ENCODE measurements around the gene MAP2. TPM values are rescaled to one million over a fixed set of nuclear protein-coding genes. Genes with fewer than 3 reads are reported as not detected.

MAP2 gene
- total RNA-seq, 3 donors from 2014 or later: 8.2 to 18.6 (median 11.5) TPM

DNA sequence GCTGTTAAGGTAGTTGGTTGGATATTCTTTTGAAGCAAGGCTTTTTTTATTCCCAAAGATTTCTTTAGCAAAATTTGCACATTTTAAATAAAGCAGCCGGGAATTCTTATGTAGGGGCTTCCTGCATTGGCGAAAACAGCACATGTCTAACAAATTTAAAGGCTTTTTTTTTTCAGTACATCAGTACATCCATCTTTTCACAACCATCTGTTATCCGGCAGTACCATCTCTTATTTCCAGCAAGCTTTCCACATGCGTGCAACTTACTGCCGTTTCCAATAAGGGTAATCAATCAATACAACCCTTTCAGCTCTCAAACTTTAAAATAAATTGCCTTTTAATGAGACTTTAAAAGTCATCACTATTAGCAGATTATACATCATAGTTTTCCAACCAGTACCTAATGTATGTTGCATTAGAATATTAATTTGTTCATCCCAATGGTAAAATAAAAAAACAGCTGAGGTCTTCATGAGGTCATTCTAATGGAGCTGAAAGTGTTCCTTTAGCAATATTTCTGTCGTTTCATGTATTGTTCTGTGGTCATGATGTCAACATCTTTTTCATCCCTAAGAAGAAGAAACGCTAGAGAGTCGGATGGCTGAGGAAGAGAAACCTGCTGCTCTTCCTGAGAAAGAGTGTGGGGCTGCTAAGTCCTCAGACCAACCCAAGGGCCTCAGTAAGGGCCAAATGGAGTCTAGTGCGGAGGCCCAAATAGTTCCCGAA is 266.3 kb downstream of the MAP2 start:
- no peaks in the 10 kb centered on the region for H3K36me3 ChIP-seq
- TF ChIP-seq POLR2AphosphoS5 (IDR thresholded peaks at IDR 0.05) (no peak), POLR2A (IDR thresholded peaks at IDR 0.05) (no peak)
- TF ChIP-seq, protein P1, sequence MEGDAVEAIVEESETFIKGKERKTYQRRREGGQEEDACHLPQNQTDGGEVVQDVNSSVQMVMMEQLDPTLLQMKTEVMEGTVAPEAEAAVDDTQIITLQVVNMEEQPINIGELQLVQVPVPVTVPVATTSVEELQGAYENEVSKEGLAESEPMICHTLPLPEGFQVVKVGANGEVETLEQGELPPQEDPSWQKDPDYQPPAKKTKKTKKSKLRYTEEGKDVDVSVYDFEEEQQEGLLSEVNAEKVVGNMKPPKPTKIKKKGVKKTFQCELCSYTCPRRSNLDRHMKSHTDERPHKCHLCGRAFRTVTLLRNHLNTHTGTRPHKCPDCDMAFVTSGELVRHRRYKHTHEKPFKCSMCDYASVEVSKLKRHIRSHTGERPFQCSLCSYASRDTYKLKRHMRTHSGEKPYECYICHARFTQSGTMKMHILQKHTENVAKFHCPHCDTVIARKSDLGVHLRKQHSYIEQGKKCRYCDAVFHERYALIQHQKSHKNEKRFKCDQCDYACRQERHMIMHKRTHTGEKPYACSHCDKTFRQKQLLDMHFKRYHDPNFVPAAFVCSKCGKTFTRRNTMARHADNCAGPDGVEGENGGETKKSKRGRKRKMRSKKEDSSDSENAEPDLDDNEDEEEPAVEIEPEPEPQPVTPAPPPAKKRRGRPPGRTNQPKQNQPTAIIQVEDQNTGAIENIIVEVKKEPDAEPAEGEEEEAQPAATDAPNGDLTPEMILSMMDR (IDR thresholded peaks at IDR 0.05): no peak
- no peak for DNase-seq (ENCODE audit: low spot score in 2 of 2)
- no peak overlapping the region for H3K27ac ChIP-seq
- no peak overlapping the region for H3K4me3 ChIP-seq
- H3K27me3 ChIP-seq: no peaks in the 10 kb centered on the region
- intact Hi-C loops (cut with DNase I; ENCODE audit: low total_unique reads): no loop called here
- no peaks in the 10 kb centered on the region for H3K4me1 ChIP-seq
- H3K9me3 ChIP-seq: no peaks in the 10 kb centered on the region

DNA sequence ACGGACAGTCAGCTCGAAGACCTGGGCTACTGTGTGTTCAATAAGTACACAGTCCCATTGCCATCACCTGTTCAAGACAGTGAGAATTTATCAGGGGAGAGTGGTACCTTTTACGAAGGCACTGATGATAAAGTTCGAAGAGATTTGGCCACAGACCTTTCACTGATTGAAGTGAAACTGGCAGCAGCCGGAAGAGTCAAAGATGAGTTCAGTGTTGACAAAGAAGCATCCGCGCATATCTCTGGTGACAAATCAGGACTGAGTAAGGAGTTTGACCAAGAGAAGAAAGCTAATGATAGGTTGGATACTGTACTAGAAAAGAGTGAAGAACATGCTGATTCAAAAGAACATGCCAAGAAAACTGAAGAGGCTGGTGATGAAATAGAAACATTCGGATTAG is 270.9 kb downstream of the MAP2 start:
- TF ChIP-seq POLR2AphosphoS5 (IDR thresholded peaks at IDR 0.05): no peak
- TF ChIP-seq, protein P1 (IDR thresholded peaks at IDR 0.05): no peak
- no peak for TF ChIP-seq POLR2A (IDR thresholded peaks at IDR 0.05)
- no peak for DNase-seq (ENCODE audit: low spot score in 2 of 2)
- Histone ChIP-seq H3K27ac (no peak overlapping the region), H3K27me3 (no peaks in the 10 kb centered on the region), H3K4me3 (no peak overlapping the region), H3K9me3 (no peaks in the 10 kb centered on the region), H3K4me1 (no peaks in the 10 kb centered on the region), H3K36me3 (no peaks in the 10 kb centered on the region)
- intact Hi-C loops (cut with DNase I; ENCODE audit: low total_unique reads): no loop called here

DNA sequence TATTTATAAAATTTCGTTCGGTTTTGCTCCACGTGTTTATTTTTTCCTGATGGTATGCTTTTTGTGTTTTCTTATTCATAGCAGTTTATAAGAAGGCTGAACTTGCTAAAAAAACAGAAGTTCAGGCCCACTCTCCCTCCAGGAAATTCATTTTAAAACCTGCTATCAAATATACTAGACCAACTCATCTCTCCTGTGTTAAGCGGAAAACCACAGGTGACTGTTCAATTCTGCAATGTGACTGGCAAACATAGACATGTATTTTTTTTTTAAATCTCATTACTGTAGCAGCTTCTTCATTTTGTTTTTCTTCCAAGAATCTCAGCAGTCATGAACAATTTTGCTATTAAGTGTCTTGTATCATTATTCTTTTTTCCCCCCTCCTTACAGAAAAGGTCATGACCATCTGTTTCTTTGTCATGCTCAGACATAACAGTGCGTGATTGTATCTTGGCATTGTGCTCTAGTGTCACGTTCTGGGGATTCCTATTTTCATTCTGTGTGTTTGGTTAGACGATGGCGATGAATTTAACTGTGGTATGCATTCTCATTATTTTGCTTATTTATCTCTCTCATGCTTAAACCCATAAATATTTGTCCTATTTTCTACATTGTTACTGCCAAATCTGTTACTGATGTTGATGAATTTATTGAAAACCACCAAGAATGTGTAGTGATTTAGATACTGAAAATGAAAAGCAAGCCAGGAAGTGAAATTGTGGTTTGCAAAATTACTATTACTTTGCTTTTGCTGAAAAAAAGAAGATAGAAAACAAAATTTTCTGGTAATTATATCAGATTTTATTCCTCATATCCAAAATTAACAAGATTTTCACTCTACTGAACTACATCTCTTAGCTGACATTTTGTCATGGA is 273.2 kb downstream of the MAP2 start:
- H3K9me3 ChIP-seq: no peaks in the 10 kb centered on the region
- TF ChIP-seq, protein P1 (IDR thresholded peaks at IDR 0.05): no peak
- no peak for TF ChIP-seq POLR2A (IDR thresholded peaks at IDR 0.05)
- TF ChIP-seq POLR2AphosphoS5 (IDR thresholded peaks at IDR 0.05): no peak
- no peak for DNase-seq (ENCODE audit: low spot score in 2 of 2)
- intact Hi-C loops (cut with DNase I; ENCODE audit: low total_unique reads): no loop called here
- no peaks in the 10 kb centered on the region for H3K27me3 ChIP-seq
- no peak overlapping the region for H3K27ac ChIP-seq
- no peaks in the 10 kb centered on the region for H3K4me1 ChIP-seq
- no peaks in the 10 kb centered on the region for H3K36me3 ChIP-seq
- H3K4me3 ChIP-seq: no peak overlapping the region

DNA sequence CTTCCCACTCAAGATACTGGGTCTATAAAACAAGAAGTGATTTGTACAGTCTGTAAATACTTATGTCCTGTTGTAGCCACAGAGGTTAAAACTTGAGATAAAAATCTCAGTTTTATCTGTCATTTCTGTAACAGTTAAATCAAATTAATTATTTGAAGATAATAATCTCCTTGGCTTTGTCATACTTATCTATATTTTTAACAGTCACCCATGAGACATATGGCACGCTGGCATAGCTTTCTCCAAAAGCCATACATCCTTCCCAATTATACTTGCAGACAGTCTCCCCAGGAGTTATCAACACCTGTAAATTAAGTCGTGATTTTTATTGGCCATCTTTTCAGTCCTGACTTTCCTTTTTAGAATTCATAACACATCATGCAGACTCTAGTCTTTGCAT is 278.9 kb downstream of the MAP2 start:
- H3K36me3 ChIP-seq: no peaks in the 10 kb centered on the region

More for the DNA sequence above, 278.9 kb downstream of the MAP2 start:
- Histone ChIP-seq H3K27ac (no peak overlapping the region), H3K4me3 (no peak overlapping the region), H3K27me3 (no peaks in the 10 kb centered on the region), H3K9me3 (no peaks in the 10 kb centered on the region), H3K4me1 (no peaks in the 10 kb centered on the region)
- intact Hi-C loops (cut with DNase I; ENCODE audit: low total_unique reads): no loop called here
- DNase-seq (ENCODE audit: low spot score in 2 of 2): no peak
- TF ChIP-seq POLR2A (IDR thresholded peaks at IDR 0.05): no peak
- no peak for TF ChIP-seq POLR2AphosphoS5 (IDR thresholded peaks at IDR 0.05)
- TF ChIP-seq, protein P1 (IDR thresholded peaks at IDR 0.05): no peak
